ENCODE data around the gene MCM3AP. TPM values are rescaled to one million over a fixed set of nuclear protein-coding genes. Genes with fewer than 3 reads are reported as not detected.

MCM3AP gene
- total and polyA plus RNA-seq, 9 of the 15 experiments (the other 6 are each of a cell fraction or from before 2014, with no cell fraction given) = 6.5 to 179 (median 69.6) TPM

DNA sequence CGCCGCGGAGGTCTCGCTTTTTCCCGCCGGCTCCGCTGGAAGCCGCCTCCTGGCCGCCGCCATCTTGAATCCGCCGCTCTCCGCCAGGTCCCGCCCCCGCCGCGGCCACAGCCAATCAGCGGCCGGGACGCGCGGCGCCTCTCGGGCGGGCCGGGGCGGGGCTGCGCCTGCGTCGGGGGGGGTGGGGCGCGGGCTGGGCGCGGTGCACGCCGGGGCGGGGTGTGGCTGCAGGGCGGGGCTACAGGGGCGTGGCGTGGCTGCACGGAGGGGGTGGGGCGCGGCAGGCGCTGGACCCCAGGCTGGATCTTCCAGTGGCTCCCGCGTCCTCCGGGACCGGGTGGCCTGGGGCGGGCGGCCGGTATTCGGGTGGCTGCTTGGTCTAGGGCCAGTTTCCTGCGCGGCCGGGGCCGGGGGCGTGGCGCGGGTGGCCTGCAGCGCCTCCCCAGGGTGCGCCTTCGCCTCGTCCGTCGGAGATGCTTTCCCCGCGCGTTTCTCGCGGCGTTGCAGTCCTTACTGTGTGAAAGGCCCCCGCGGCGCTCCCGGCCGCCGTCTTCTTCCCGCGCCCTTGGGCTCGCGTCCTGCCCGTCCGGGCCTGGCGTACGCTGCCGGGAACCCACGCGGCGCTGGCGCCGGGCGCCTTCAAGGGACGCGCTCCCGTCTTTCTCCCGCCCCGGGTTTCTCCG is 39.1 kb upstream of the MCM3AP start (continued):
- no peak for TF ChIP-seq HSF4 (CRISPR knock-in tag; IDR thresholded peaks at IDR 0.05; ENCODE audit: borderline replicate concordance)
- TF ChIP-seq, protein P1, sequence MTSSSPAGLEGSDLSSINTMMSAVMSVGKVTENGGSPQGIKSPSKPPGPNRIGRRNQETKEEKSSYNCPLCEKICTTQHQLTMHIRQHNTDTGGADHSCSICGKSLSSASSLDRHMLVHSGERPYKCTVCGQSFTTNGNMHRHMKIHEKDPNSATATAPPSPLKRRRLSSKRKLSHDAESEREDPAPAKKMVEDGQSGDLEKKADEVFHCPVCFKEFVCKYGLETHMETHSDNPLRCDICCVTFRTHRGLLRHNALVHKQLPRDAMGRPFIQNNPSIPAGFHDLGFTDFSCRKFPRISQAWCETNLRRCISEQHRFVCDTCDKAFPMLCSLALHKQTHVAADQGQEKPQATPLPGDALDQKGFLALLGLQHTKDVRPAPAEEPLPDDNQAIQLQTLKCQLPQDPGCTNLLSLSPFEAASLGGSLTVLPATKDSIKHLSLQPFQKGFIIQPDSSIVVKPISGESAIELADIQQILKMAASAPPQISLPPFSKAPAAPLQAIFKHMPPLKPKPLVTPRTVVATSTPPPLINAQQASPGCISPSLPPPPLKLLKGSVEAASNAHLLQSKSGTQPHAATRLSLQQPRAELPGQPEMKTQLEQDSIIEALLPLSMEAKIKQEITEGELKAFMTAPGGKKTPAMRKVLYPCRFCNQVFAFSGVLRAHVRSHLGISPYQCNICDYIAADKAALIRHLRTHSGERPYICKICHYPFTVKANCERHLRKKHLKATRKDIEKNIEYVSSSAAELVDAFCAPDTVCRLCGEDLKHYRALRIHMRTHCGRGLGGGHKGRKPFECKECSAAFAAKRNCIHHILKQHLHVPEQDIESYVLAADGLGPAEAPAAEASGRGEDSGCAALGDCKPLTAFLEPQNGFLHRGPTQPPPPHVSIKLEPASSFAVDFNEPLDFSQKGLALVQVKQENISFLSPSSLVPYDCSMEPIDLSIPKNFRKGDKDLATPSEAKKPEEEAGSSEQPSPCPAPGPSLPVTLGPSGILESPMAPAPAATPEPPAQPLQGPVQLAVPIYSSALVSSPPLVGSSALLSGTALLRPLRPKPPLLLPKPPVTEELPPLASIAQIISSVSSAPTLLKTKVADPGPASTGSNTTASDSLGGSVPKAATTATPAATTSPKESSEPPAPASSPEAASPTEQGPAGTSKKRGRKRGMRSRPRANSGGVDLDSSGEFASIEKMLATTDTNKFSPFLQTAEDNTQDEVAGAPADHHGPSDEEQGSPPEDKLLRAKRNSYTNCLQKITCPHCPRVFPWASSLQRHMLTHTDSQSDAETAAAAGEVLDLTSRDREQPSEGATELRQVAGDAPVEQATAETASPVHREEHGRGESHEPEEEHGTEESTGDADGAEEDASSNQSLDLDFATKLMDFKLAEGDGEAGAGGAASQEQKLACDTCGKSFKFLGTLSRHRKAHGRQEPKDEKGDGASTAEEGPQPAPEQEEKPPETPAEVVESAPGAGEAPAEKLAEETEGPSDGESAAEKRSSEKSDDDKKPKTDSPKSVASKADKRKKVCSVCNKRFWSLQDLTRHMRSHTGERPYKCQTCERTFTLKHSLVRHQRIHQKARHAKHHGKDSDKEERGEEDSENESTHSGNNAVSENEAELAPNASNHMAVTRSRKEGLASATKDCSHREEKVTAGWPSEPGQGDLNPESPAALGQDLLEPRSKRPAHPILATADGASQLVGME (CRISPR knock-in tag; IDR thresholded peaks at IDR 0.05) = 0 out of 2 replicates have a peak, but pooled peaks have one; percentile 72
- TF ChIP-seq RFX7 (CRISPR knock-in tag; IDR thresholded peaks at IDR 0.05) = no peak
- TF ChIP-seq, protein P2, sequence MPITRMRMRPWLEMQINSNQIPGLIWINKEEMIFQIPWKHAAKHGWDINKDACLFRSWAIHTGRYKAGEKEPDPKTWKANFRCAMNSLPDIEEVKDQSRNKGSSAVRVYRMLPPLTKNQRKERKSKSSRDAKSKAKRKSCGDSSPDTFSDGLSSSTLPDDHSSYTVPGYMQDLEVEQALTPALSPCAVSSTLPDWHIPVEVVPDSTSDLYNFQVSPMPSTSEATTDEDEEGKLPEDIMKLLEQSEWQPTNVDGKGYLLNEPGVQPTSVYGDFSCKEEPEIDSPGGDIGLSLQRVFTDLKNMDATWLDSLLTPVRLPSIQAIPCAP (CRISPR knock-in tag; IDR thresholded peaks at IDR 0.05; ENCODE audit: borderline replicate concordance) = no peak
- no peak for TF ChIP-seq THRAP3 (IDR thresholded peaks at IDR 0.05; ENCODE audit: borderline replicate concordance)
- no peak for TF ChIP-seq ZKSCAN8 (CRISPR knock-in tag; IDR thresholded peaks at IDR 0.05)
- no peak for TF ChIP-seq ZNF324 (CRISPR knock-in tag; IDR thresholded peaks at IDR 0.05)
- TF ChIP-seq ZKSCAN1 (IDR thresholded peaks at IDR 0.05; ENCODE audit: low read depth, low read length) = no peak
- no peak for TF ChIP-seq JUND (IDR thresholded peaks at IDR 0.05; ENCODE audit: borderline replicate concordance, low read depth, low read length)
- TF ChIP-seq JUND (tag; IDR thresholded peaks at IDR 0.05; ENCODE audit: borderline replicate concordance, low read depth, low read length) = no peak
- TF ChIP-seq, protein P3, sequence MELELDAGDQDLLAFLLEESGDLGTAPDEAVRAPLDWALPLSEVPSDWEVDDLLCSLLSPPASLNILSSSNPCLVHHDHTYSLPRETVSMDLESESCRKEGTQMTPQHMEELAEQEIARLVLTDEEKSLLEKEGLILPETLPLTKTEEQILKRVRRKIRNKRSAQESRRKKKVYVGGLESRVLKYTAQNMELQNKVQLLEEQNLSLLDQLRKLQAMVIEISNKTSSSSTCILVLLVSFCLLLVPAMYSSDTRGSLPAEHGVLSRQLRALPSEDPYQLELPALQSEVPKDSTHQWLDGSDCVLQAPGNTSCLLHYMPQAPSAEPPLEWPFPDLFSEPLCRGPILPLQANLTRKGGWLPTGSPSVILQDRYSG (tag; conservative IDR thresholded peaks at IDR 0.05; ENCODE audit: low read depth) = no peak
- peak; percentile 91 to 98 (median 98) for TF ChIP-seq YY1 (IDR thresholded peaks at IDR 0.05; ENCODE audit: borderline replicate concordance in 1 of 3, control insufficient read depth in 1 of 3, extremely low read depth in 1 of 3, insufficient read depth in 3 of 3, insufficient read length in 1 of 3, insufficient replicate concordance in 2 of 3, low read depth in 1 of 3, low read length in 2 of 3)
- TF ChIP-seq, protein P4, sequence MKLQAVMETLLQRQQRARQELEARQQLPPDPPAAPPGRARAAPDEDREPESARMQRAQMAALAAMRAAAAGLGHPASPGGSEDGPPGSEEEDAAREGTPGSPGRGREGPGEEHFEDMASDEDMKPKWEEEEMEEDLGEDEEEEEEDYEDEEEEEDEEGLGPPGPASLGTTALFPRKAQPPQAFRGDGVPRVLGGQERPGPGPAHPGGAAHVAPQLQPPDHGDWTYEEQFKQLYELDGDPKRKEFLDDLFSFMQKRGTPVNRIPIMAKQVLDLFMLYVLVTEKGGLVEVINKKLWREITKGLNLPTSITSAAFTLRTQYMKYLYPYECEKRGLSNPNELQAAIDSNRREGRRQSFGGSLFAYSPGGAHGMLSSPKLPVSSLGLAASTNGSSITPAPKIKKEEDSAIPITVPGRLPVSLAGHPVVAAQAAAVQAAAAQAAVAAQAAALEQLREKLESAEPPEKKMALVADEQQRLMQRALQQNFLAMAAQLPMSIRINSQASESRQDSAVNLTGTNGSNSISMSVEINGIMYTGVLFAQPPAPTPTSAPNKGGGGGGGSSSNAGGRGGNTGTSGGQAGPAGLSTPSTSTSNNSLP (IDR thresholded peaks at IDR 0.05; ENCODE audit: borderline replicate concordance, low read depth, low read length) = no peak
- no peak for TF ChIP-seq NFATC3 (IDR thresholded peaks at IDR 0.05)
- no peak for TF ChIP-seq SMARCB1 (IDR thresholded peaks at IDR 0.05; ENCODE audit: insufficient read length, low read depth)

All from K562 (cell line).